ENCODE measurements around the gene OPA3.

The OPA3 gene

GRCh38 chr19:45506989-45507871 is 77.4 kb downstream of the OPA3 start, which contains the start of gene VASP:
VASP (plus strand) TSS chr19:45507479; CDS start chr19:45507772, 293 bp downstream.
- H3K36me3 ChIP-seq (ENCODE audit: control insufficient read depth, insufficient read depth, low read length): peaks cover 1% of the 10 kb centered on the region; the same call in 1 of the 2 replicates
- H3K27me3 ChIP-seq (replicated peaks; ENCODE audit: control insufficient read depth, insufficient read depth, low read length): no peaks in the 10 kb centered on the region
- H3K4me3 ChIP-seq (replicated peaks; ENCODE audit: low read depth, low read length): peak within 1 kb of the TSS; percentile 79
- DNase-seq (ENCODE audit: extremely low read depth, insufficient read length): peak; percentile 93
- TF ChIP-seq CTCF (IDR thresholded peaks at IDR 0.05; ENCODE audit: insufficient read depth, low read length, poor library complexity, severe bottlenecking): no peak

GRCh38 chr19:45506246-45506988 is 78.2 kb downstream of the OPA3 start:
- DNase-seq (ENCODE audit: extremely low read depth, insufficient read length): peak; percentile 94
- TF ChIP-seq CTCF (IDR thresholded peaks at IDR 0.05; ENCODE audit: insufficient read depth, low read length, poor library complexity, severe bottlenecking): peak; percentile 80
- H3K4me3 ChIP-seq (replicated peaks; ENCODE audit: low read depth, low read length): peak overlapping the region; percentile 79
- H3K36me3 ChIP-seq (ENCODE audit: control insufficient read depth, insufficient read depth, low read length): peaks cover 1% of the 10 kb centered on the region; the same call in 1 of the 2 replicates
- no peaks in the 10 kb centered on the region for H3K27me3 ChIP-seq (replicated peaks; ENCODE audit: control insufficient read depth, insufficient read depth, low read length)

- TF ChIP-seq CTCF (IDR thresholded peaks at IDR 0.05; ENCODE audit: insufficient read depth, low read length, poor library complexity, severe bottlenecking): no peak
- Histone ChIP-seq H3K27me3 (replicated peaks; ENCODE audit: control insufficient read depth, insufficient read depth, low read length) (no peaks in the 10 kb centered on the region), H3K4me3 (replicated peaks; ENCODE audit: low read depth, low read length) (peak overlapping the region; percentile 79), H3K36me3 (ENCODE audit: control insufficient read depth, insufficient read depth, low read length) (no peaks in the 10 kb centered on the region; the same call in 1 of the 2 replicates)
- no peak for DNase-seq (ENCODE audit: extremely low read depth, insufficient read length)
Measured at GRCh38 chr19:45505996-45506245, 78.7 kb downstream of the OPA3 start.

- no peaks in the 10 kb centered on the region; the same call in 1 of the 2 replicates for H3K36me3 ChIP-seq (ENCODE audit: control insufficient read depth, insufficient read depth, low read length)
- DNase-seq (ENCODE audit: extremely low read depth, insufficient read length): no peak
- no peak overlapping the region; the same call in 1 of the 2 replicates for H3K4me3 ChIP-seq (replicated peaks; ENCODE audit: low read depth, low read length)
- no peaks in the 10 kb centered on the region for H3K27me3 ChIP-seq (replicated peaks; ENCODE audit: control insufficient read depth, insufficient read depth, low read length)
- no peak for TF ChIP-seq CTCF (IDR thresholded peaks at IDR 0.05; ENCODE audit: insufficient read depth, low read length, poor library complexity, severe bottlenecking)
Measured at GRCh38 chr19:45505151-45505995, 79.2 kb downstream of the OPA3 start.

GRCh38 chr19:45503909-45504308 is 80.7 kb downstream of the OPA3 start:
- Histone ChIP-seq H3K27me3 (replicated peaks; ENCODE audit: control insufficient read depth, insufficient read depth, low read length) (no peaks in the 10 kb centered on the region), H3K36me3 (ENCODE audit: control insufficient read depth, insufficient read depth, low read length) (no peaks in the 10 kb centered on the region; the same call in 1 of the 2 replicates), H3K4me3 (replicated peaks; ENCODE audit: low read depth, low read length) (no peak overlapping the region)
- no peak for DNase-seq (ENCODE audit: extremely low read depth, insufficient read length)
- no peak for TF ChIP-seq CTCF (IDR thresholded peaks at IDR 0.05; ENCODE audit: insufficient read depth, low read length, poor library complexity, severe bottlenecking)
